Endothelial cell of umbilical vein (primary cell): ENCODE results near the gene ALDH3B2. TPM values are rescaled to one million over a fixed set of nuclear protein-coding genes. Genes with fewer than 3 reads are reported as not detected.
"Not testable (repeated sequence)": the region's sequence is repeated elsewhere in the genome, so short reads cannot be mapped to it uniquely, and the experiment has no call there.

Experiments used
- BruUV-seq: library from RNA; stranded (reverse); fragments of 400-500 nt; replicated peaks from 2 replicates; lab custom pipeline; 2021; lab: Mats Ljungman, UMichigan
- CTCF ChIA-PET: fragments of 300-600, 350-600 bp; sonication (Branson Sonifier 250); formaldehyde crosslinking; loops from one replicate; lab custom pipeline; 2021; ENCODE audit warnings: antibody characterized with exemption, inconsistent platforms; lab: Charles Lee
- POLR2A ChIA-PET: fragments of 300-600, 350-600 bp; sonication (Branson Sonifier 250); formaldehyde crosslinking; loops from one replicate; lab custom pipeline; 2021; ENCODE audit warnings: antibody characterized with exemption, inconsistent platforms; lab: Charles Lee
- DNase-seq: peaks from one replicate; pipeline ENCODE4 v3.0.0-alpha.2; 2011; ENCODE audit warnings: low read depth, low spot score
- FAIRE-seq: peaks from 2 replicates; lab custom pipeline; 2011; peaks lifted over from hg19 to GRCh38; lab: Jason Lieb, UNC
- H2AFZ ChIP-seq: 2 replicates; pipeline ENCODE4 v1.6.0; 2012; ENCODE audit warnings: low read depth, low read length, control low read depth, inconsistent platforms
- H3K27ac ChIP-seq: 2 replicates; pipeline ENCODE4 v1.5.1; 2011; ENCODE audit warnings: low read depth, mild to moderate bottlenecking, control low read depth, low read length, moderate library complexity; ENCODE audit not compliant: insufficient read depth
- H3K27me3 ChIP-seq, 2 experiments: 2 replicates each; pipeline versions ENCODE4 v1.6.0 to v1.6.1; 2011; ENCODE audit warnings: low read length in 2 of 2, mixed read lengths in 1 of 2; ENCODE audit not compliant: control insufficient read depth in 2 of 2, insufficient read depth in 2 of 2
- H3K36me3 ChIP-seq, 2 experiments: 2 replicates in 1 of 2; 3 replicates in 1 of 2; pipeline ENCODE4 v1.5.1; 2011; ENCODE audit warnings: low read length in 2 of 2, mild to moderate bottlenecking in 1 of 2, moderate library complexity in 1 of 2; ENCODE audit not compliant: control insufficient read depth in 2 of 2, insufficient read depth in 2 of 2; ENCODE audit errors: extremely low read depth in 1 of 2
- H3K4me1 ChIP-seq: 3 replicates; pipeline ENCODE4 v1.5.1; 2011; ENCODE audit warnings: mild to moderate bottlenecking, low read length; ENCODE audit not compliant: control insufficient read depth, insufficient read depth; ENCODE audit errors: extremely low read depth
- H3K4me2 ChIP-seq: 2 replicates; pipeline ENCODE4 v1.6.1; 2011; ENCODE audit warnings: low read length, control low read depth, mixed read lengths; ENCODE audit not compliant: insufficient read depth
- H3K4me3 ChIP-seq, 3 experiments: fragments of 200-600 bp in 1 of 3; sonication (generic), shearing (Covaris generic) in 1 of 3; replicated peaks in 1 of 3; 2 replicates each; pipeline ENCODE4 v1.5.1; 2011 to 2016; ENCODE audit warnings: control low read depth in 3 of 3, low read length in 3 of 3, mild to moderate bottlenecking in 2 of 3, inconsistent platforms in 1 of 3, low read depth in 1 of 3, moderate library complexity in 1 of 3; ENCODE audit not compliant: insufficient read depth in 1 of 3
- H3K79me2 ChIP-seq: 2 replicates; pipeline ENCODE4 v1.6.0; 2012; ENCODE audit warnings: low read length, inconsistent platforms; ENCODE audit not compliant: control insufficient read depth, insufficient read depth
- H3K9ac ChIP-seq: replicated peaks from 2 replicates; pipeline ENCODE3; 2011; ENCODE audit warnings: low read length, control low read depth; ENCODE audit not compliant: insufficient read depth; ENCODE audit errors: extremely low read depth
- H3K9me1 ChIP-seq: replicated peaks from 3 replicates; pipeline ENCODE4 v1.6.0; 2011; ENCODE audit warnings: mild to moderate bottlenecking, low read length; ENCODE audit not compliant: control insufficient read depth, insufficient read depth; ENCODE audit errors: extremely low read depth
- H3K9me3 ChIP-seq: replicated peaks from 2 replicates; pipeline ENCODE4 v1.5.1; 2012; ENCODE audit warnings: low read length, inconsistent platforms; ENCODE audit not compliant: control insufficient read depth, insufficient read depth
- H4K20me1 ChIP-seq: replicated peaks from 2 replicates; pipeline ENCODE3; 2011; ENCODE audit warnings: mild to moderate bottlenecking, low read length; ENCODE audit not compliant: control insufficient read depth, insufficient read depth; ENCODE audit errors: extremely low read depth
- FOS ChIP-seq: IDR thresholded peaks from 2 replicates; pipeline ENCODE4 v1.6.1; 2011; ENCODE audit warnings: mild to moderate bottlenecking, low read length, moderate library complexity, borderline replicate concordance; ENCODE audit not compliant: insufficient read depth
- GATA2 ChIP-seq: IDR thresholded peaks from 2 replicates; pipeline ENCODE4 v1.7.0; 2011; ENCODE audit warnings: low read depth, mild to moderate bottlenecking, moderate library complexity, mixed read lengths, low read length; ENCODE audit not compliant: insufficient read length, insufficient read depth
- JUN ChIP-seq: IDR thresholded peaks from 2 replicates; pipeline ENCODE4 v1.6.1; 2011; ENCODE audit warnings: borderline replicate concordance, low read depth; ENCODE audit not compliant: insufficient read length, insufficient read depth
- dilution Hi-C: fragments of 300-500 bp; cut with MboI; formaldehyde crosslinking; loops from one replicate; pipeline ENCODE4 v1.15.0; 2019; ENCODE audit warnings: low sequenced_read_pairs; ENCODE audit not compliant: extremely low pct_ligation_motif_present
- intact Hi-C: fragments of 100-400 bp; cut with micrococcal nuclease; formaldehyde crosslinking; loops from one replicate; pipeline ENCODE4 v1.10.0; 2022
- polyA plus RNA-seq, 4 experiments: library from polyadenylated mRNA; depleted of rRNA in 3 of 4; stranded (reverse) in 3 of 4; unstranded in 1 of 4; fragments of >200 nt; gene quantifications; 2 replicates each; pipeline versions ENCODE4 v1.2.1 to v1.2.3, GENCODE V29; 2011 to 2012; ENCODE audit warnings: missing spikeins in 1 of 4
- total RNA-seq: library from RNA; stranded (reverse); gene quantifications from 2 replicates; pipeline ENCODE4 v1.2.3, GENCODE V29; 2021

ALDH3B2 gene
- total and polyA plus RNA-seq, 2 donors (not counting 3 experiments of a cell fraction or from before 2014, with no cell fraction given), result not detected

GRCh38 chr11:67704524-67704923 is 30.1 kb upstream of the ALDH3B2 start:
- H3K4me1 ChIP-seq, result no peaks in the 10 kb centered on the region
- no TSS peak for BruUV-seq
- no peaks in the 10 kb centered on the region for H3K9me1 ChIP-seq
- no peak overlapping the region for H2AFZ ChIP-seq
- H3K79me2 ChIP-seq, result no peaks in the 10 kb centered on the region
- FAIRE-seq, result no peak
- H3K36me3 ChIP-seq, result no peaks in the 10 kb centered on the region
- no peak overlapping the region for H3K4me2 ChIP-seq
- H4K20me1 ChIP-seq, result no peaks in the 10 kb centered on the region
- TF ChIP-seq GATA2 (no peak), JUN (no peak), FOS (no peak)
- intact Hi-C loops, result no loop called here
- H3K9ac ChIP-seq, result no peak overlapping the region
- no peak overlapping the region for H3K27ac ChIP-seq
- ChIA-PET CTCF (no interaction called here), POLR2A (no interaction called here)
- H3K27me3 ChIP-seq, result peaks cover 0 to 2% of the 10 kb centered on the region in 2 experiments
- H3K9me3 ChIP-seq, result no peaks in the 10 kb centered on the region
- dilution Hi-C loops, result no loop called here
- no peak overlapping the region for H3K4me3 ChIP-seq
- DNase-seq, result no peak

GRCh38 chr11:67703709-67704108 is 29.3 kb upstream of the ALDH3B2 start:
- H3K4me2 ChIP-seq, H3K9me3 ChIP-seq, POLR2A ChIA-PET, BruUV-seq, H3K9ac ChIP-seq, H3K4me3 ChIP-seq, DNase-seq, H4K20me1 ChIP-seq, CTCF ChIA-PET, H2AFZ ChIP-seq, H3K27ac ChIP-seq, FAIRE-seq, H3K9me1 ChIP-seq, H3K36me3 ChIP-seq, H3K27me3 ChIP-seq, H3K4me1 ChIP-seq, H3K79me2 ChIP-seq, dilution Hi-C loops, intact Hi-C loops: not testable (repeated sequence)
